Lung (tissue), 12 donors: ENCODE results near the gene UCMA. TPM values are rescaled to one million over a fixed set of nuclear protein-coding genes. Genes with fewer than 3 reads are reported as not detected.

ENCODE experiments used
- ATAC-seq: fragments of 200-7000 bp; cut with Tn5 transposase; one replicate; pipeline ENCODE4 v1.9.1; 2020; ENCODE audit warnings: moderate number of reproducible peaks; ENCODE audit not compliant: insufficient read depth, low FRiP score
- DNase-seq, 3 donors: peaks; one replicate each; pipeline ENCODE4 v3.0.0-alpha.2; 2013 to 2017
- H3K27ac ChIP-seq, 2 donors: one replicate each; pipeline ENCODE4 v1.5.1; 2013; ENCODE audit warnings: mild to moderate bottlenecking in 2 of 2, moderate library complexity in 2 of 2, control low read depth in 1 of 2, inconsistent platforms in 1 of 2, low read depth in 1 of 2, low read length in 1 of 2
- H3K27me3 ChIP-seq, 3 donors: one replicate each; pipeline ENCODE4 v1.5.1; 2013; ENCODE audit warnings: low read length in 2 of 3; ENCODE audit not compliant: control insufficient read depth in 3 of 3, insufficient read depth in 3 of 3
- H3K36me3 ChIP-seq, 4 donors: one replicate each; pipeline ENCODE4 v1.5.1; 2013; ENCODE audit warnings: low read length in 4 of 4, mild to moderate bottlenecking in 1 of 4, moderate library complexity in 1 of 4; ENCODE audit not compliant: control insufficient read depth in 4 of 4, insufficient read depth in 4 of 4
- H3K4me1 ChIP-seq, 5 donors: one replicate each; pipeline ENCODE4 v1.5.1; 2013; ENCODE audit warnings: low read length in 5 of 5, mild to moderate bottlenecking in 2 of 5, moderate library complexity in 1 of 5; ENCODE audit not compliant: control insufficient read depth in 5 of 5, insufficient read depth in 5 of 5
- H3K4me3 ChIP-seq: one replicate; pipeline ENCODE4 v1.5.1; 2013; ENCODE audit warnings: mild to moderate bottlenecking, control low read depth, moderate library complexity
- H3K9ac ChIP-seq, 2 donors: one replicate each; pipeline ENCODE4 v1.5.1; 2013; ENCODE audit warnings: low read length in 2 of 2, control low read depth in 1 of 2; ENCODE audit not compliant: insufficient read depth in 1 of 2
- H3K9me3 ChIP-seq, 4 donors: one replicate each; pipeline ENCODE4 v1.5.1; 2013; ENCODE audit warnings: low read length in 3 of 4, mild to moderate bottlenecking in 1 of 4, moderate library complexity in 1 of 4; ENCODE audit not compliant: control insufficient read depth in 4 of 4, insufficient read depth in 3 of 4
- WGBS, 2 donors: extraction: QIAGEN DNeasy Blood & Tissue Kit; methylation state at CpG; one replicate each; pipeline ENCODE4 v1.1.7; 2013; 5-methylcytosine and 5-hydroxymethylcytosine counted together
- polyA plus RNA-seq, 2 donors: library from polyadenylated mRNA; stranded (reverse); fragments of 200-250 nt; gene quantifications; one replicate each; pipeline ENCODE4 v1.2.1, GENCODE V29; 2013
- total RNA-seq, 2 donors: library from RNA; depleted of rRNA in 1 of 2; stranded (reverse); fragments of >200 nt in 1 of 2; gene quantifications; one replicate each; pipeline ENCODE4 v1.2.1, GENCODE V29; 2014 to 2021
- TF ChIP-seq, protein P1 (sequence below): IDR thresholded peaks from 2 replicates; pipeline ENCODE4 v1.5.1; 2012; ENCODE audit warnings: mild to moderate bottlenecking; ENCODE audit errors: control extremely low read depth, extremely low read depth
- donor health status: control.
- donor health status: control.
- donor health status: Bipolar disorder and iron deficiency.
- donor health status: healthy.
- donor health status: DM: yes; HTN: yes; CAD: no.

UCMA gene
- total and polyA plus RNA-seq, 4 donors: 0.91 TPM; not detected in 3

DNA sequence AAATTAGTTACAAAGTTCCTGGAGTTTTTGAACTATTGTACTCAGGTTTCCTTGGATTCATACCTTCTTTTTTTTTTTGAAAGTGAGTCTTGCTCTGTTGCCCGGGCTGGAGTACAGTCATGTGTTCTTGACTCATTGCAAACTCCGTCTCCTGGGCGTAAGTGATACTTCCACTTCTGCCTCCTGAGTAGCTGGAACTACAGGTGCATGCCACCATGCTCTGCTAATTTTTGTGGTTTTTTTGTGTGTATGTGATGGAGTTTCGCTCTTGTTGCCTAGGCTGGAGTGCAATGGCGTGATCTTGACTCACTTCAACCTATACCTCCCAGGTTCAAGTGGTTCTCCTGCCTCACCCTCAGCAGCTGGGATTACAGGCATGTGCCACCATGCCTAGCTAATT lies 50.5 kb downstream of the UCMA start:
- no peak overlapping the region for H3K27ac ChIP-seq
- WGBS, 2 donors: 69 to 94% methylated on average over 5 of the region's 5 CpGs

DNA sequence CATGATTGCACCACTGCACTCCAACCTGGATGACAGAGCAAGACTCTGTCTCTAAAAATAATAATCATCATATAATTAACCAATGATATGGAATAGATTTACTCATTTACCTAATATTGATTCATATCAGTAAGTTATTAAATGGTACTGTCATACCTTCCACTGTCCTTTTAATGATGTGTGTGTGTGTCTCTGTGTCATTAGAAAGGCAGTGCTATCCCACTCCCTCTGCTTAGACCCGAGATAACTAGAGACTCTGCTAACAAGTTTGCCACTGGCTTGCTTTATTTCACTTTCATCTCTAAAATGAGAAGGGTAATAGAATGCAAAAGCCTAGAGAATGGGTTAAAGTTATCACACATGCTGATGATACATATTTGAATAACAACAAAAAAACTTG lies 51.8 kb downstream of the UCMA start:
- H3K9me3 ChIP-seq: peaks cover 0 to 4% (median 0%) of the 10 kb centered on the region in 4 donors
- peaks cover 0 to 3% (median 0%) of the 10 kb centered on the region in 5 donors for H3K4me1 ChIP-seq
- TF ChIP-seq, protein P1, sequence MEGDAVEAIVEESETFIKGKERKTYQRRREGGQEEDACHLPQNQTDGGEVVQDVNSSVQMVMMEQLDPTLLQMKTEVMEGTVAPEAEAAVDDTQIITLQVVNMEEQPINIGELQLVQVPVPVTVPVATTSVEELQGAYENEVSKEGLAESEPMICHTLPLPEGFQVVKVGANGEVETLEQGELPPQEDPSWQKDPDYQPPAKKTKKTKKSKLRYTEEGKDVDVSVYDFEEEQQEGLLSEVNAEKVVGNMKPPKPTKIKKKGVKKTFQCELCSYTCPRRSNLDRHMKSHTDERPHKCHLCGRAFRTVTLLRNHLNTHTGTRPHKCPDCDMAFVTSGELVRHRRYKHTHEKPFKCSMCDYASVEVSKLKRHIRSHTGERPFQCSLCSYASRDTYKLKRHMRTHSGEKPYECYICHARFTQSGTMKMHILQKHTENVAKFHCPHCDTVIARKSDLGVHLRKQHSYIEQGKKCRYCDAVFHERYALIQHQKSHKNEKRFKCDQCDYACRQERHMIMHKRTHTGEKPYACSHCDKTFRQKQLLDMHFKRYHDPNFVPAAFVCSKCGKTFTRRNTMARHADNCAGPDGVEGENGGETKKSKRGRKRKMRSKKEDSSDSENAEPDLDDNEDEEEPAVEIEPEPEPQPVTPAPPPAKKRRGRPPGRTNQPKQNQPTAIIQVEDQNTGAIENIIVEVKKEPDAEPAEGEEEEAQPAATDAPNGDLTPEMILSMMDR: no peak
- H3K36me3 ChIP-seq: peaks cover 0 to 6% (median 0%) of the 10 kb centered on the region in 4 donors
- WGBS, 2 donors: 88 to 97% methylated on average over 1 of the region's 1 CpG
- H3K27me3 ChIP-seq: no peaks in the 10 kb centered on the region
- no peak overlapping the region for H3K27ac ChIP-seq
- ATAC-seq: no peak
- H3K9ac ChIP-seq: no peak overlapping the region
- DNase-seq: no peak
- no peak overlapping the region for H3K4me3 ChIP-seq

More for the DNA sequence above, 50.5 kb downstream of the UCMA start:
- DNase-seq (no peak), ATAC-seq (no peak)
- Histone ChIP-seq H3K4me1 (peaks cover 0 to 3% (median 0%) of the 10 kb centered on the region in 5 donors), H3K4me3 (no peak overlapping the region), H3K36me3 (peaks cover 0 to 6% (median 0%) of the 10 kb centered on the region in 4 donors), H3K9me3 (peaks cover 0 to 4% (median 0%) of the 10 kb centered on the region in 4 donors), H3K27me3 (no peaks in the 10 kb centered on the region), H3K9ac (no peak overlapping the region)
- TF ChIP-seq, protein P1: no peak

DNA sequence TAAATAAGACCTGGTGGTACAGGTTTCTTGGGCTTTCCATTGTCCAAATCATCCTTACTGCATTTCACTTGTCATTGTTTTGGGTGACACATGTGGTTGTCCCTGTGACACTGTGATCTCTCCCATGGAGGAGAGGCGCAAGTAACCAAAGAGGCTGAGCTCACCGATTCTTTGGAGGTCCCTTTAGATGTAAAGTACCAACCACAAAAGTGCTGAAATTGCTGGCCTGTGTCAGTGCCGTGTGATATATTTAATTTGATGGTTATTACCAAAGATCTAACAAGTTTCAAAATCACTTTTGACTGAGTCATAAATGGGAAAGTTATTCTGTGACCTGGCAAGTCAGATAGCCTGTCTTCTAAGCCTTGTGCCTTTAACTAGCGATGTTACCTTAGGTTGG lies 53.4 kb downstream of the UCMA start:
- TF ChIP-seq, protein P1: no peak
- Histone ChIP-seq H3K36me3 (peaks cover 0 to 6% (median 0%) of the 10 kb centered on the region in 4 donors), H3K27ac (no peak overlapping the region), H3K4me3 (no peak overlapping the region), H3K9ac (no peak overlapping the region), H3K9me3 (no peaks in the 10 kb centered on the region), H3K27me3 (no peaks in the 10 kb centered on the region), H3K4me1 (peaks cover 0 to 3% (median 0%) of the 10 kb centered on the region in 5 donors)
- 87 to 98% methylated on average over 4 of the region's 4 CpGs for WGBS, 2 donors
- ATAC-seq: no peak
- DNase-seq: no peak

DNA sequence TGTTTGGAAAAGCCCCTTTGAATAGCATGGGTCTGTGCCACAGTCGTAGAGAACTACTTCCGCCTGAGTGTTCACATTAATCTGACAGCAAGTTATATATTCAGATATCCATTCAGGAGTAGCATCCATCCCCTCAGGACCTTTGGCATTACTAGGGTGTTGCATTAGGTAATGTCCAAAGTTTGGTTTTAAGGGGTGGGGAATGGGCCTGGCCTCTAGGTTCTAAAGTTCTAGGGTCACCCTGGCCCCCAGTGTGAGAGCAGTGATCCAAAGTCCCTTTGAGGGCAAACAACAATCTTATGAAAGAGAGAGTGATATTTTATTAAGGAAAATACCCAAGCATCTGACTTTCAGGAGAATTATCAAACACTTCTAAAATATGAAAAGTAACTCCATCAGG lies 60.6 kb downstream of the UCMA start:
- no peaks in the 10 kb centered on the region for H3K27me3 ChIP-seq
- H3K4me3 ChIP-seq: no peak overlapping the region
- no peaks in the 10 kb centered on the region for H3K9me3 ChIP-seq
- no peak overlapping the region for H3K9ac ChIP-seq
- TF ChIP-seq, protein P1: no peak
- no peak overlapping the region for H3K27ac ChIP-seq
- H3K36me3 ChIP-seq: peaks cover 0 to 4% (median 2%) of the 10 kb centered on the region in 4 donors
- 97 to 100% methylated on average over 2 of the region's 2 CpGs for WGBS, 2 donors
- no peak for ATAC-seq
- no peak for DNase-seq
- H3K4me1 ChIP-seq: peaks cover 0 to 3% (median 0%) of the 10 kb centered on the region in 5 donors
